OCI-LY3 (cell line): Measurements from ENCODE around the gene INVS.

ENCODE experiments used
- EZH2phosphoT487 ChIP-seq: fragments of 200-600 bp; shearing (Covaris generic); IDR thresholded peaks from 2 replicates; pipeline ENCODE4 v1.6.1; 2018; ENCODE audit warnings: antibody characterized with exemption, mixed run types, low read depth
- TF ChIP-seq, protein P1 (sequence below): fragments of 200-600, 300-600 bp; sonication (generic); IDR thresholded peaks from 2 replicates; pipeline ENCODE4 v1.5.1; 2014; ENCODE audit warnings: antibody characterized with exemption, low read length, low read depth

DNA sequence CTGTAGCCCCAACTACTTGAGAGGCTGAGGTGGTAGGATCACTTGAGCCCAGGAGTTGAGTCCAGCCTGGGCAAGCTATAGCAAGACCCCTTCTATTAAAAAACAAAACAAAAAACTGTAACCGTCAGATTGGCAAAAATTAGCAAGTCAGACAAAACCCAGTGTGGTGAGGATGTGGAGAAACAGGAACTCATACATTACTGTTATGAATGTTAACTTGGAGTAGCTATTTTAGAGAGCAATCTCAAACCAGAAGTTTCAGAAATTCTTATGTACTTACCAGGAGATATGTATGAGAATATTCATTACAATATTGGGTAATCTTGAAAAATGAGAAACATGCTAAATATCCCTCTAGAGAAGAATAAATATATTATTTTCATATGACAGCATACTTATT, 120.3 kb downstream of the INVS start:
- TF ChIP-seq, protein P1, sequence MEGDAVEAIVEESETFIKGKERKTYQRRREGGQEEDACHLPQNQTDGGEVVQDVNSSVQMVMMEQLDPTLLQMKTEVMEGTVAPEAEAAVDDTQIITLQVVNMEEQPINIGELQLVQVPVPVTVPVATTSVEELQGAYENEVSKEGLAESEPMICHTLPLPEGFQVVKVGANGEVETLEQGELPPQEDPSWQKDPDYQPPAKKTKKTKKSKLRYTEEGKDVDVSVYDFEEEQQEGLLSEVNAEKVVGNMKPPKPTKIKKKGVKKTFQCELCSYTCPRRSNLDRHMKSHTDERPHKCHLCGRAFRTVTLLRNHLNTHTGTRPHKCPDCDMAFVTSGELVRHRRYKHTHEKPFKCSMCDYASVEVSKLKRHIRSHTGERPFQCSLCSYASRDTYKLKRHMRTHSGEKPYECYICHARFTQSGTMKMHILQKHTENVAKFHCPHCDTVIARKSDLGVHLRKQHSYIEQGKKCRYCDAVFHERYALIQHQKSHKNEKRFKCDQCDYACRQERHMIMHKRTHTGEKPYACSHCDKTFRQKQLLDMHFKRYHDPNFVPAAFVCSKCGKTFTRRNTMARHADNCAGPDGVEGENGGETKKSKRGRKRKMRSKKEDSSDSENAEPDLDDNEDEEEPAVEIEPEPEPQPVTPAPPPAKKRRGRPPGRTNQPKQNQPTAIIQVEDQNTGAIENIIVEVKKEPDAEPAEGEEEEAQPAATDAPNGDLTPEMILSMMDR: no peak
- TF ChIP-seq EZH2phosphoT487: no peak
